Mammary epithelial cell (primary cell): ENCODE results near the gene KLHL6.
"Not testable (repeated sequence)": the region's sequence is repeated elsewhere in the genome, so short reads cannot be mapped to it uniquely, and the experiment has no call there.

Experiments used
- EZH2 ChIP-seq: IDR thresholded peaks from 2 replicates; pipeline ENCODE4 v1.6.1; 2012; ENCODE audit warnings: low read length, inconsistent platforms, borderline replicate concordance
- TF ChIP-seq, protein P1 (sequence below), 2 donors: IDR thresholded peaks in 1 of 2; conservative IDR thresholded peaks in 1 of 2; 2 replicates each; pipeline ENCODE4 v1.5.1; 2011 to 2012; ENCODE audit warnings: inconsistent platforms in 2 of 2, low read length in 2 of 2, mild to moderate bottlenecking in 2 of 2, control low read depth in 1 of 2, low read depth in 1 of 2; ENCODE audit not compliant: insufficient read depth in 1 of 2; ENCODE audit errors: extremely low read depth in 1 of 2

DNA sequence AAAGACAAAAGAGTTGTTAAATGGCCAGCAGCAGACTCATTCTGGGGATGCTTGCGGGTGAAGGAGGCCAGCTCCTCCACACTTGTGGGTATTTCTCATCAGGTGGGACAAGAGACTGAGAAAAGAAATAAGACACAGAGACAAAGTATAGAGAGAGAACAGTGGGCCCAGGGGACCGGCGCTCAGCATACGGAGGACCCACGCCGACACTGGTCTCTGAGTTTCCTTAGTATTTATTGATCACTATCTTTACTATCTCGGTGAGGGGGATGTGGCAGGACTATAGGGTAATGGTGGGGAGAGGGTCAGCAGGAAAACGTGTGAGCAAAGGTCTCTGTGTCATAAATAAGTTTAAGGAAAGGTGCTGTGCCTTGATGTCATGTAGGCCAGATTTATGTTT lies 35.2 kb downstream of the KLHL6 start:
- TF ChIP-seq, protein P1, sequence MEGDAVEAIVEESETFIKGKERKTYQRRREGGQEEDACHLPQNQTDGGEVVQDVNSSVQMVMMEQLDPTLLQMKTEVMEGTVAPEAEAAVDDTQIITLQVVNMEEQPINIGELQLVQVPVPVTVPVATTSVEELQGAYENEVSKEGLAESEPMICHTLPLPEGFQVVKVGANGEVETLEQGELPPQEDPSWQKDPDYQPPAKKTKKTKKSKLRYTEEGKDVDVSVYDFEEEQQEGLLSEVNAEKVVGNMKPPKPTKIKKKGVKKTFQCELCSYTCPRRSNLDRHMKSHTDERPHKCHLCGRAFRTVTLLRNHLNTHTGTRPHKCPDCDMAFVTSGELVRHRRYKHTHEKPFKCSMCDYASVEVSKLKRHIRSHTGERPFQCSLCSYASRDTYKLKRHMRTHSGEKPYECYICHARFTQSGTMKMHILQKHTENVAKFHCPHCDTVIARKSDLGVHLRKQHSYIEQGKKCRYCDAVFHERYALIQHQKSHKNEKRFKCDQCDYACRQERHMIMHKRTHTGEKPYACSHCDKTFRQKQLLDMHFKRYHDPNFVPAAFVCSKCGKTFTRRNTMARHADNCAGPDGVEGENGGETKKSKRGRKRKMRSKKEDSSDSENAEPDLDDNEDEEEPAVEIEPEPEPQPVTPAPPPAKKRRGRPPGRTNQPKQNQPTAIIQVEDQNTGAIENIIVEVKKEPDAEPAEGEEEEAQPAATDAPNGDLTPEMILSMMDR (conservative IDR thresholded peaks at IDR 0.05 in 1 of 2, IDR thresholded peaks at IDR 0.05 in 1 of 2; ENCODE audit: extremely low read depth in 1 of 2, insufficient read depth in 1 of 2, low read depth in 1 of 2, low read length in 2 of 2) = not testable (repeated sequence)
- not testable (repeated sequence) for TF ChIP-seq EZH2
